ENCODE data around the gene ARHGDIB.

DNA sequence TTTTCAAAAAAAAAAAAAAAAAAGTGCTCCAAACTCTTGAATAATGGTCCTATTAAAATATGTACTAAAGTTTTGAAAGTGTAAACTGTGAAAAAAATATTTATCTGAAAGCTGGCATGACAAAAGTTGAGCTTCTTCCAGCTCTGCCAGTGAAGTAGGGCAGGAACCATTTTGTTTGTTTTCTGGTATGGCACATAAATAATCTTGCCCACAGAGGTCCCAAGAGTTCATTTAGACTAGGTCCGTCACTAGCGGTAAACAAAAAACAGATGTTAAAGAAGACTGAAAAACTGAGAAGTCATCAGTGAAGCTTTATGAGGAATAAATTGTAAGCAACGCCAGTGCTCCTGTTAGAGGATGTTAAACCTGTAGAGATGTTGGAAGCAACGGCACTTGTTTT is 30.0 kb downstream of the ARHGDIB start:
- TF ChIP-seq, protein P1, sequence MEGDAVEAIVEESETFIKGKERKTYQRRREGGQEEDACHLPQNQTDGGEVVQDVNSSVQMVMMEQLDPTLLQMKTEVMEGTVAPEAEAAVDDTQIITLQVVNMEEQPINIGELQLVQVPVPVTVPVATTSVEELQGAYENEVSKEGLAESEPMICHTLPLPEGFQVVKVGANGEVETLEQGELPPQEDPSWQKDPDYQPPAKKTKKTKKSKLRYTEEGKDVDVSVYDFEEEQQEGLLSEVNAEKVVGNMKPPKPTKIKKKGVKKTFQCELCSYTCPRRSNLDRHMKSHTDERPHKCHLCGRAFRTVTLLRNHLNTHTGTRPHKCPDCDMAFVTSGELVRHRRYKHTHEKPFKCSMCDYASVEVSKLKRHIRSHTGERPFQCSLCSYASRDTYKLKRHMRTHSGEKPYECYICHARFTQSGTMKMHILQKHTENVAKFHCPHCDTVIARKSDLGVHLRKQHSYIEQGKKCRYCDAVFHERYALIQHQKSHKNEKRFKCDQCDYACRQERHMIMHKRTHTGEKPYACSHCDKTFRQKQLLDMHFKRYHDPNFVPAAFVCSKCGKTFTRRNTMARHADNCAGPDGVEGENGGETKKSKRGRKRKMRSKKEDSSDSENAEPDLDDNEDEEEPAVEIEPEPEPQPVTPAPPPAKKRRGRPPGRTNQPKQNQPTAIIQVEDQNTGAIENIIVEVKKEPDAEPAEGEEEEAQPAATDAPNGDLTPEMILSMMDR (IDR thresholded peaks at IDR 0.05 in 4 of 5, conservative IDR thresholded peaks at IDR 0.05 in 1 of 5) = no peak
- TF ChIP-seq POLR2A (IDR thresholded peaks at IDR 0.05) = no peak

Measured in gastrocnemius medialis (tissue), 4 donors.